Caco-2 (cell line): ENCODE measurements around the gene NOTCH1. TPM values are rescaled to one million over a fixed set of nuclear protein-coding genes. Genes with fewer than 3 reads are reported as not detected.

Experiments used
- BruUV-seq: library from RNA; stranded (reverse); fragments of 400-500 nt; replicated peaks from 2 replicates; lab custom pipeline; 2021; lab: Mats Ljungman, UMichigan
- CTCF ChIA-PET: fragments of 300-600 bp; sonication (Branson Sonifier 250); formaldehyde crosslinking; loops from one replicate; lab custom pipeline; 2022; ENCODE audit warnings: antibody characterized with exemption; lab: Charles Lee
- POLR2A ChIA-PET: fragments of 300-600 bp; sonication (Branson Sonifier 250); formaldehyde crosslinking; loops from one replicate; lab custom pipeline; 2022; ENCODE audit warnings: antibody characterized with exemption; lab: Charles Lee
- DNase-seq, 2 experiments: peaks; one replicate each; pipeline versions ENCODE4 v3.0.0 to v3.0.0-alpha.2; 2020 to 2022
- H3K27me3 ChIP-seq: replicated peaks from 2 replicates; pipeline ENCODE4 v1.6.0; 2011; ENCODE audit warnings: low read length; ENCODE audit not compliant: control insufficient read depth, insufficient read depth
- H3K36me3 ChIP-seq: 2 replicates; pipeline ENCODE4 v1.5.1; 2011; ENCODE audit warnings: low read length; ENCODE audit not compliant: control insufficient read depth, insufficient read depth
- H3K4me1 ChIP-seq: fragments of 250-450 bp; sonication (Bioruptor Pico); 2 replicates; pipeline ENCODE4 v1.5.1; 2020; ENCODE audit warnings: mild to moderate bottlenecking
- H3K4me3 ChIP-seq: 2 replicates; pipeline ENCODE4 v1.5.1; 2011; ENCODE audit warnings: low read depth, mild to moderate bottlenecking, control low read depth, low read length
- H3K9me3 ChIP-seq: fragments of 250-450 bp; sonication (Bioruptor Pico); 2 replicates; pipeline ENCODE4 v1.5.1; 2020; ENCODE audit warnings: mild to moderate bottlenecking, moderate library complexity
- H3K27ac Mint-ChIP-seq: one replicate; pipeline ENCODE4 v1.8.0; 2022; ENCODE audit warnings: mixed read lengths; ENCODE audit not compliant: unreplicated experiment
- H3K27me3 Mint-ChIP-seq: one replicate; pipeline ENCODE4 v1.8.0; 2022; ENCODE audit warnings: mixed read lengths; ENCODE audit not compliant: insufficient read depth, unreplicated experiment
- H3K36me3 Mint-ChIP-seq: one replicate; pipeline ENCODE4 v1.8.0; 2022; ENCODE audit warnings: mild to moderate bottlenecking, mixed read lengths; ENCODE audit not compliant: insufficient read depth, unreplicated experiment
- H3K4me1 Mint-ChIP-seq: one replicate; pipeline ENCODE4 v1.8.0; 2022; ENCODE audit warnings: low read depth, mixed read lengths; ENCODE audit not compliant: unreplicated experiment
- H3K4me3 Mint-ChIP-seq: one replicate; pipeline ENCODE4 v1.8.0; 2022; ENCODE audit warnings: mild to moderate bottlenecking, moderate library complexity, mixed read lengths; ENCODE audit not compliant: unreplicated experiment
- H3K9me3 Mint-ChIP-seq: one replicate; pipeline ENCODE4 v1.8.0; 2022; ENCODE audit warnings: mixed read lengths; ENCODE audit not compliant: unreplicated experiment
- intact Hi-C: fragments of 100-400 bp; cut with micrococcal nuclease; formaldehyde crosslinking; loops from one replicate; pipeline ENCODE4 v1.10.0; 2022; ENCODE audit not compliant: unreplicated experiment
- total RNA-seq: library from RNA; stranded (reverse); gene quantifications from 2 replicates; pipeline ENCODE4 v1.2.3, GENCODE V29; 2022
- TF ChIP-seq, protein P1 (sequence below), 2 experiments: fragments of 200-600 bp in 1 of 2; IDR thresholded peaks; 1 replicate in 1 of 2; 2 replicates in 1 of 2; pipeline versions ENCODE4 v1.5.1 to v1.8.0; 2011 to 2022; ENCODE audit warnings: antibody characterized with exemption in 1 of 2, control low read depth in 1 of 2, inconsistent platforms in 1 of 2, low read depth in 1 of 2, low read length in 1 of 2, mild to moderate bottlenecking in 1 of 2, moderate library complexity in 1 of 2; ENCODE audit not compliant: insufficient read depth in 1 of 2, severe bottlenecking in 1 of 2, unreplicated experiment in 1 of 2

Gene NOTCH1
- total RNA-seq, 1 experiment from 2014 or later, result 6.3 TPM

DNA sequence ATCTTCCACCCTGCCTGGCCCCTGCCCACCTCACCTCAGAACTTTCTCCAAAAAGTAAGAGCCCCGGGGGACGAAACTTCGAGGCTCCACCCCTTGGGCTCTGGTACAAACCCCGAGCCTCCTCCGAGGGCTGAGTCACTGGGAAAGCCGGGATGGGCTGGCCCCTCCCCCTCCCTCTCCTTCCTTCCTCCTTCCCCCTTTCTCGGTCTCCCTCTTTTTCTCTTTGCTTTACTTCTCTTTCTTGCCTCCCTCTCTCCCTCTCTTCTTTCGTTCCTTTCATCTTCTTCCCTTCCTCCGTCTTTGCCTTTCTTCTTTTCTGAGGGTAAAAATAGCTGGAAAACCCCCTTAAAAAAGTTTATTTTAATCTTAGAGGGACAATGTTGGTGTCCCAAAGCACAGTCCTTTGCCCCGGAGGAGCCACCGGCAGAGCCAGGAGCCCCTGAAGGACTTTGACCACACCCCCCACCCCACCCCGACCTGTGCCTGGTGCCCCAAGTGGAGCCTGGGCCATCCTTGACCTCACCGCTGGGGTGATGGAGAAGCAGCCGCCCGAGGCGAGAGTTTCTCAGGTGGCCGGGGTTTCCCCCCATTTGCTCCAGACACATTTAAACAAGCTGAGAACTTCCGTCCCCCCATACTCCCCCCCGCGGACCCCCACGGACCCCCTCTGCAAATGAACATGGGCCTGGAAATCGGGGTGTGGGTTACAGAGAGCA lies 5.7 kb upstream of the NOTCH1 start:
- H3K36me3 ChIP-seq, result no peaks in the 10 kb centered on the region
- TF ChIP-seq, protein P1, sequence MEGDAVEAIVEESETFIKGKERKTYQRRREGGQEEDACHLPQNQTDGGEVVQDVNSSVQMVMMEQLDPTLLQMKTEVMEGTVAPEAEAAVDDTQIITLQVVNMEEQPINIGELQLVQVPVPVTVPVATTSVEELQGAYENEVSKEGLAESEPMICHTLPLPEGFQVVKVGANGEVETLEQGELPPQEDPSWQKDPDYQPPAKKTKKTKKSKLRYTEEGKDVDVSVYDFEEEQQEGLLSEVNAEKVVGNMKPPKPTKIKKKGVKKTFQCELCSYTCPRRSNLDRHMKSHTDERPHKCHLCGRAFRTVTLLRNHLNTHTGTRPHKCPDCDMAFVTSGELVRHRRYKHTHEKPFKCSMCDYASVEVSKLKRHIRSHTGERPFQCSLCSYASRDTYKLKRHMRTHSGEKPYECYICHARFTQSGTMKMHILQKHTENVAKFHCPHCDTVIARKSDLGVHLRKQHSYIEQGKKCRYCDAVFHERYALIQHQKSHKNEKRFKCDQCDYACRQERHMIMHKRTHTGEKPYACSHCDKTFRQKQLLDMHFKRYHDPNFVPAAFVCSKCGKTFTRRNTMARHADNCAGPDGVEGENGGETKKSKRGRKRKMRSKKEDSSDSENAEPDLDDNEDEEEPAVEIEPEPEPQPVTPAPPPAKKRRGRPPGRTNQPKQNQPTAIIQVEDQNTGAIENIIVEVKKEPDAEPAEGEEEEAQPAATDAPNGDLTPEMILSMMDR (IDR thresholded peaks at IDR 0.05; ENCODE audit: insufficient read depth in 1 of 2, low read depth in 1 of 2, low read length in 1 of 2, severe bottlenecking in 1 of 2, unreplicated experiment in 1 of 2), result no peak
- no peak for DNase-seq
- Mint-ChIP-seq H3K36me3 (peaks cover 5% of the 10 kb centered on the region), H3K4me3 (no peak overlapping the region), H3K9me3 (no peaks in the 10 kb centered on the region), H3K27me3 (no peaks in the 10 kb centered on the region), H3K27ac (no peak overlapping the region), H3K4me1 (peaks cover 7% of the 10 kb centered on the region)
- H3K9me3 ChIP-seq, result no peaks in the 10 kb centered on the region
- H3K27me3 ChIP-seq, result no peaks in the 10 kb centered on the region
- H3K4me1 ChIP-seq, result peaks cover 20% of the 10 kb centered on the region
- BruUV-seq, result no TSS peak
- intact Hi-C loops, result no loop called here
- ChIA-PET POLR2A (no interaction called here), CTCF (no interaction called here)
- H3K4me3 ChIP-seq, result no peak overlapping the region

DNA sequence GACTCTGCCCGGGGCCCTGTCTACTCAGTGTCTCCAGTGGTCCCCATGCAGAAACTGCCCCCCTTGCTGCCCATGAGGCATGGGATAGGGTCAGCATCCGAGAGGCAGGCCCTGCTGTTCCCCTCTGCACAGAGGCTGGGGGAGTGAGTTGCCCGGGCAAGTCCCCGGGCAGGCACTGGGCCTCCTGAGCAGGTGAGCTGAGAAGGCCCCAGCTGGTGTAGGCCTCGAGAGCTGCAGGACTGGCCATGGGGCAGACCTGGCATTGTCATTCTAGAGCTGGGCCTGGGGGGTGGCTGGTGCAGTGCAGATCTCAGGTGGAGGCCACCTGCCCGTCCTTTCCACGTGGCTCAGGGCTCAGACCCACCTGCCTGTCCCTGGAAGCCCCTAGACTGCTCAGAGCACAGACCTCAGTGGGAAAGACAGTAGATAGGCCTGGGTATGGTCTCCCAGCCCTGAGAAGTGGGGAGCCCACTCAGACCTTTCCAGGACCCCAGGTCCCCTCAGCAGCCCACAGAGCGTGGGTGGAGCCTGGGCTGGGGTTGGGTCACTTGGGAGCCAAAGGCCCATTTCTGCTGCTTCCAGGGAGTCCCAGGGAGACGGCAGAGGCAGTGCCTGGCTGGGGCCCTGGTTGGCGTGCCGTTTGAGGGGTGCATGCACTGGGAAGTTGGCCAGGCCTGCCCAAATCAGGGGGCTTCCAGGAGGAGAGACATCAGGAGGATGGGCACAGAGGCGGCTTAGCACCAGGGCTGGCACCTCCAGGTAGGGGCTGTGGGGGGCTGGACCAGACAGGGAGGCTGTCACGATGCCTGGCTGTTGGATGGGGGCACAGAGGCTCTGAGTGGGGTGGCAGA lies 4.8 kb upstream of the NOTCH1 start:
- CTCF ChIA-PET, result no interaction called here
- peaks cover 5% of the 10 kb centered on the region for H3K36me3 Mint-ChIP-seq
- no peaks in the 10 kb centered on the region for H3K27me3 Mint-ChIP-seq
- H3K27me3 ChIP-seq, result no peaks in the 10 kb centered on the region
- POLR2A ChIA-PET, result no interaction called here
- DNase-seq, result no peak
- H3K36me3 ChIP-seq, result no peaks in the 10 kb centered on the region
- no peaks in the 10 kb centered on the region for H3K9me3 Mint-ChIP-seq
- no peak overlapping the region for H3K4me3 Mint-ChIP-seq
- intact Hi-C loops, result no loop called here
- TF ChIP-seq, protein P1 (IDR thresholded peaks at IDR 0.05; ENCODE audit: insufficient read depth in 1 of 2, low read depth in 1 of 2, low read length in 1 of 2, severe bottlenecking in 1 of 2, unreplicated experiment in 1 of 2), result no peak
- H3K9me3 ChIP-seq, result no peaks in the 10 kb centered on the region
- H3K4me3 ChIP-seq, result no peak overlapping the region
- H3K4me1 Mint-ChIP-seq, result peaks cover 7% of the 10 kb centered on the region
- no TSS peak for BruUV-seq
- no peak overlapping the region for H3K27ac Mint-ChIP-seq
- H3K4me1 ChIP-seq, result peaks cover 21% of the 10 kb centered on the region

GRCh38 chr9:136549010-136549980 lies 3.4 kb upstream of the NOTCH1 start:
- Mint-ChIP-seq H3K4me1 (peaks cover 7% of the 10 kb centered on the region), H3K36me3 (no peaks in the 10 kb centered on the region), H3K27me3 (no peaks in the 10 kb centered on the region), H3K4me3 (no peak overlapping the region), H3K27ac (no peak overlapping the region), H3K9me3 (no peaks in the 10 kb centered on the region)
- ChIA-PET CTCF (no interaction called here), POLR2A (no interaction called here)
- DNase-seq, result no peak
- peaks cover 29% of the 10 kb centered on the region for H3K4me1 ChIP-seq
- no peaks in the 10 kb centered on the region for H3K27me3 ChIP-seq
- no peak overlapping the region for H3K4me3 ChIP-seq
- TF ChIP-seq, protein P1 (IDR thresholded peaks at IDR 0.05; ENCODE audit: insufficient read depth in 1 of 2, low read depth in 1 of 2, low read length in 1 of 2, severe bottlenecking in 1 of 2, unreplicated experiment in 1 of 2), result no peak
- intact Hi-C loops, result loop anchor here (5.0 kb wide), 1 partner anchor 62 kb away; no protein-coding TSS in a partner anchor
- H3K36me3 ChIP-seq, result no peaks in the 10 kb centered on the region
- BruUV-seq, result no TSS peak
- H3K9me3 ChIP-seq, result no peaks in the 10 kb centered on the region
